ENCODE results near the gene PARP16. TPM values are rescaled to one million over a fixed set of nuclear protein-coding genes. Genes with fewer than 3 reads are reported as not detected.

PARP16 gene
- total and polyA plus RNA-seq, 11 donors: 2.7 to 7.0 (median 4.8) TPM

GRCh38 chr15:65330934-65331645 is 44.4 kb upstream of the PARP16 start:
- H3K27ac ChIP-seq: no peak overlapping the region
- intact Hi-C loops (cut with DNase I): loop anchor here in 1 of 10 donors (5.0 kb wide), 1 partner anchor 36 kb away; no protein-coding TSS in a partner anchor
- TF ChIP-seq CTCF (IDR thresholded peaks at IDR 0.05) (no peak), POLR2A (IDR thresholded peaks at IDR 0.05) (no peak)
- no peaks in the 10 kb centered on the region for H3K36me3 ChIP-seq
- no peak for DNase-seq
- peaks cover 0 to 6% (median 0%) of the 10 kb centered on the region in 12 donors for H3K4me1 ChIP-seq
- WGBS, 4 donors: 94 to 95% (median 94%) methylated on average over 22 of the region's 22 CpGs
- no peaks in the 10 kb centered on the region for H3K27me3 ChIP-seq
- ATAC-seq: no peak
- H3K4me3 ChIP-seq: no peak overlapping the region
- H3K9me3 ChIP-seq: no peaks in the 10 kb centered on the region

DNA sequence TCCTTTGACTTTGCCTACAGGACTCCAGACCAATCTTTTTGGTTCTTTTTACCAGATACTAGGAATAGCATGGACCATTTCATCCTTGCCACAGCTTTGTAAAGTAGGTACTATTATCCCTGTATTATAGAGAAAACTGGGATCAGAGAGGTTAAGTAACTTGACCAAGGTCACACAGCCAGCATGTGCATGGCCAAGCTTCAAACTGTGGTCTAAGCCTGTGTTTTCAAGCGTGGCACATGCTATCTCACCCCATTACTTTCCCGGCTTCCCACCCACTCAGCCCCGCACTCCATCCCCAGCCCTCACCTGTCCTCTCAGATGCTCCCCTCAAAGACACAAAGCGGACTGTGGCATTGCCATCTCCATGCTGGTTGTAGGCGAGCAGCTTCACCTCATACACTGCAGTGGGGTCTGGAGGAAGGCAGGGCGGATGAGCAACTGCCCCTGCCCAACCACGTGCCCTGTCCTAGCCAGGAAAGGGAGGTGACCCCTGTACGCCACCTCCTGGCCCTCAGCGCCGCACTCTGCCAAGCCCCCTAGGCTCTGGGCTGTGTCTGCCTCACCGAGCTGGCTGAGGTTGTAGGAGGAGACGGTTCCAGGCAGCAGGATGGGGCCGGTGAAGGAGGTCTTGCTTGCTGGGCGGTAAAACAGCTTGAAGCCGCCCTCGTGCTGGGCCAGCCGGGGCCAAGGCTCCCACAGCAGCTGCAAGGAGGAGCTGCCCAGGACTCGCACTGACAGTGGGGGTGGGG is 43.5 kb upstream of the PARP16 start:
- H3K27ac ChIP-seq: no peak overlapping the region
- DNase-seq: no peak
- ATAC-seq: no peak
- peaks cover 0 to 7% (median 0%) of the 10 kb centered on the region in 12 donors for H3K4me1 ChIP-seq
- no peaks in the 10 kb centered on the region for H3K9me3 ChIP-seq
- H3K36me3 ChIP-seq: no peaks in the 10 kb centered on the region
- H3K27me3 ChIP-seq: no peaks in the 10 kb centered on the region
- H3K4me3 ChIP-seq: no peak overlapping the region
- WGBS, 4 donors: 90 to 95% (median 94%) methylated on average over 13 to 18 of the region's 18 CpGs
- TF ChIP-seq POLR2A (IDR thresholded peaks at IDR 0.05) (no peak), CTCF (IDR thresholded peaks at IDR 0.05) (no peak)
- intact Hi-C loops (cut with DNase I): loop anchor here in 1 of 10 donors (5.0 kb wide), 1 partner anchor 37 kb away; no protein-coding TSS in a partner anchor

DNA sequence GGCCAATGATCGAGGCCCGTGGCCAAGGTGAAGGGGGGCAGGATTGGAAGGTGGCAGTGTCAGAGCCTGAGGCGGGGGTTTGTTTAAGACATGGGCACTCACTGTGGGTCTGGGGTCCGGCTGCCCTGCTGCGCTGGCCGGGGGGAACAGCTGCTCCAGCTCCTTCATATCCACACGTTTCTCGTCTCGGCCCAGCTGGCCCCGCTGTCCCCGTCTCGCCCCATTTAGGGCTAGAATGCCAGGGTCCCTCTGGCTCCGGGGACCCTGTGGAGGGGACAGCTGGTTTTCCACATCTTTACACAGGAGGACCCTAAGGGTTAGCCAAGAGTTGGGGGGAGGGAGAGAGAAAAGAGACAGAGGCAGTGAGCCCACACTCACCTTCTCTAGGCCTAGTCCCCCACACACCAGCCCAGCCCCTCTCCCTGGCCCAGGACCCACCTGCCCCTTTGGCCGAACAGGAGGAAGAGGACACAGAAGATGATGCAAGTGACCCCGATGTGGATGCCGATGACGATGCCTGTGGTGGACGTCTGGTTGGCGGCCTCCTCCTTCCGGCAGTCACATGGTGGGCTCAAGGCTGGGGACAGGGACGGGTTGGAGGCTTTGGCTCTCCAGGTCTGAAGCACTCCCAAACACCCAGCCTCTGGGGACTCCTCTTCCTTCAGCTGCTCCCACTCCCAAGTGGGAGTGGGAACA is 42.8 kb upstream of the PARP16 start:
- ATAC-seq: no peak
- Histone ChIP-seq H3K4me3 (no peak overlapping the region), H3K27ac (no peak overlapping the region), H3K4me1 (peaks cover 0 to 7% (median 0%) of the 10 kb centered on the region in 12 donors), H3K27me3 (no peaks in the 10 kb centered on the region), H3K9me3 (no peaks in the 10 kb centered on the region), H3K36me3 (no peaks in the 10 kb centered on the region)
- DNase-seq: no peak
- intact Hi-C loops (cut with DNase I): no loop called here
- TF ChIP-seq CTCF (IDR thresholded peaks at IDR 0.05): no peak
- TF ChIP-seq POLR2A (IDR thresholded peaks at IDR 0.05): no peak
- 96 to 97% (median 97%) methylated on average over 19 to 21 of the region's 21 CpGs for WGBS, 4 donors
